G401.6 (cell line): Measurements from ENCODE around the gene MYLK4.
A peak's percentile ranks its signal among the peaks of the same experiment; 100 is the strongest.

Experiments
- FAIRE-seq: peaks from 2 replicates; lab custom pipeline; 2012; peaks lifted over from hg19 to GRCh38; lab: Jason Lieb, UNC

MYLK4 gene

GRCh38 chr6:2695454-2696095 lies 55.1 kb downstream of the MYLK4 start:
- peak; percentile 92 for FAIRE-seq

- no peak for FAIRE-seq
These were observed 57.5 kb downstream of the MYLK4 start for GRCh38 chr6:2693231-2693630.

- no peak for FAIRE-seq
These were observed 62.2 kb downstream of the MYLK4 start for GRCh38 chr6:2688401-2689064.

- FAIRE-seq, result no peak
These were observed 63.3 kb downstream of the MYLK4 start for GRCh38 chr6:2687456-2687855.

GRCh38 chr6:2686515-2686914 lies 64.2 kb downstream of the MYLK4 start:
- FAIRE-seq, result no peak

GRCh38 chr6:2684766-2685754 lies 65.7 kb downstream of the MYLK4 start:
- no peak for FAIRE-seq

GRCh38 chr6:2684103-2684749 lies 66.5 kb downstream of the MYLK4 start:
- FAIRE-seq, result no peak

- FAIRE-seq, result no peak
These were observed 70.3 kb downstream of the MYLK4 start for GRCh38 chr6:2680264-2680922.

- no peak for FAIRE-seq
These were observed 73.6 kb downstream of the MYLK4 start for GRCh38 chr6:2677080-2677593.

- FAIRE-seq, result no peak
These were observed 74.7 kb downstream of the MYLK4 start for GRCh38 chr6:2676048-2676447.

- no peak for FAIRE-seq
These were observed 75.9 kb downstream of the MYLK4 start for GRCh38 chr6:2674857-2675256.

- FAIRE-seq, result no peak
These were observed 81.5 kb downstream of the MYLK4 start for GRCh38 chr6:2669067-2669700.

- FAIRE-seq, result no peak
These were observed 83.1 kb downstream of the MYLK4 start for GRCh38 chr6:2667617-2668016.

- FAIRE-seq, result no peak
These were observed 83.7 kb downstream of the MYLK4 start for GRCh38 chr6:2666906-2667575.

GRCh38 chr6:2665146-2666070 lies 85.3 kb downstream of the MYLK4 start:
- FAIRE-seq, result no peak

- no peak for FAIRE-seq
These were observed 87.6 kb downstream of the MYLK4 start for GRCh38 chr6:2663123-2663522.

GRCh38 chr6:2661651-2662050 lies 89.1 kb downstream of the MYLK4 start:
- no peak for FAIRE-seq

GRCh38 chr6:2659882-2660281 lies 90.8 kb downstream of the MYLK4 start:
- FAIRE-seq, result no peak

- FAIRE-seq, result no peak
These were observed 91.3 kb downstream of the MYLK4 start for GRCh38 chr6:2659381-2659780.
